HCT116 (cell line): ENCODE results near the gene HOXA13. TPM values are rescaled to one million over a fixed set of nuclear protein-coding genes. Genes with fewer than 3 reads are reported as not detected.

Experiments used
- ATAC-seq: fragments of 200-7000 bp; cut with Tn5 transposase; 2 replicates; pipeline ENCODE4 v1.9.1; 2020; ENCODE audit warnings: mild to moderate bottlenecking, moderate library complexity
- BruUV-seq: library from RNA; stranded (reverse); fragments of 400-500 nt; replicated peaks from 2 replicates; lab custom pipeline; 2021; lab: Mats Ljungman, UMichigan
- CTCF ChIA-PET: fragments of 300-600 bp; sonication (Branson Sonifier 250); formaldehyde crosslinking; loops from one replicate; lab custom pipeline; 2021; ENCODE audit warnings: antibody characterized with exemption; lab: Charles Lee
- POLR2A ChIA-PET: fragments of 300-600, 350-600 bp; sonication (Branson Sonifier 250); formaldehyde crosslinking; loops from one replicate; lab custom pipeline; 2021; ENCODE audit warnings: antibody characterized with exemption; lab: Charles Lee
- RAD21 ChIA-PET, 2 experiments: fragments of 300-600 bp; sonication (Branson Sonifier 250); formaldehyde crosslinking; loops; one replicate each; lab custom pipeline; 2023; ENCODE audit warnings: low total read pairs in 2 of 2; ENCODE audit not compliant: uncharacterized antibody in 2 of 2, unreplicated experiment in 2 of 2, low non-redundant PET in 1 of 2; lab: Charles Lee
- DNase-seq: peaks from one replicate; pipeline ENCODE4 v3.0.0-alpha.2; 2010; ENCODE audit warnings: low read depth, low spot score
- H2AFZ ChIP-seq: fragments of 200-600 bp; shearing (Covaris generic), sonication (generic); 2 replicates; pipeline ENCODE4 v1.6.1; 2017; ENCODE audit warnings: low read depth, mixed run types, mixed read lengths, antibody characterized with exemption, low read length; ENCODE audit not compliant: poor library complexity, severe bottlenecking
- H3K27ac ChIP-seq: 2 replicates; pipeline ENCODE4 v1.5.1; 2012; ENCODE audit warnings: low read depth, low read length
- H3K27me3 ChIP-seq: fragments of 200-600 bp; sonication (generic); 2 replicates; pipeline ENCODE4 v1.6.1; 2016; ENCODE audit warnings: mixed run types, low read length, mixed read lengths; ENCODE audit not compliant: insufficient read depth
- H3K36me3 ChIP-seq, 2 experiments: fragments of 200-500 bp in 1 of 2; fragments of 200-600 bp in 1 of 2; sonication (Bioruptor generic) in 1 of 2; sonication (generic) in 1 of 2; 2 replicates each; pipeline versions ENCODE4 v1.5.1 to v1.6.1; 2014 to 2016; ENCODE audit warnings: low read length in 2 of 2, inconsistent platforms in 1 of 2, mixed read lengths in 1 of 2, mixed run types in 1 of 2; ENCODE audit not compliant: insufficient read depth in 2 of 2, control insufficient read depth in 1 of 2
- H3K4me1 ChIP-seq, 2 experiments: fragments of 200-600 bp in 1 of 2; sonication (generic) in 1 of 2; 2 replicates each; pipeline versions ENCODE4 v1.5.1 to v1.6.1; 2012 to 2017; ENCODE audit warnings: low read length in 2 of 2, inconsistent platforms in 1 of 2, mild to moderate bottlenecking in 1 of 2, mixed read lengths in 1 of 2, mixed run types in 1 of 2, moderate library complexity in 1 of 2; ENCODE audit not compliant: insufficient read depth in 2 of 2, control insufficient read depth in 1 of 2
- H3K4me2 ChIP-seq: fragments of 200-600 bp; sonication (generic); 2 replicates; pipeline ENCODE4 v1.6.1; 2017; ENCODE audit warnings: mixed run types, low read length, mixed read lengths
- H3K4me3 ChIP-seq, 2 experiments: fragments of 200-600 bp in 1 of 2; sonication (generic) in 1 of 2; replicated peaks in 1 of 2; 2 replicates each; pipeline ENCODE4 v1.5.1; 2011 to 2016; ENCODE audit warnings: low read length in 2 of 2, control low read depth in 1 of 2, low read depth in 1 of 2, mild to moderate bottlenecking in 1 of 2, mixed read lengths in 1 of 2, mixed run types in 1 of 2
- H3K79me2 ChIP-seq: fragments of 200-600 bp; sonication (generic); 2 replicates; pipeline ENCODE4 v1.6.1; 2017; ENCODE audit warnings: mild to moderate bottlenecking, mixed run types, low read length, moderate library complexity, mixed read lengths; ENCODE audit not compliant: insufficient read depth
- H3K9ac ChIP-seq: fragments of 200-600 bp; sonication (generic); 2 replicates; pipeline ENCODE4 v1.6.1; 2016; ENCODE audit warnings: low read length, mixed read lengths
- H3K9me2 ChIP-seq: fragments of 200-600 bp; sonication (generic), shearing (Covaris generic); 2 replicates; pipeline ENCODE4 v1.6.1; 2017; ENCODE audit warnings: mixed run types, mild to moderate bottlenecking, moderate library complexity; ENCODE audit not compliant: insufficient read depth
- H3K9me3 ChIP-seq, 2 experiments: fragments of 200-500 bp in 1 of 2; fragments of 200-600 bp in 1 of 2; sonication (Bioruptor generic) in 1 of 2; sonication (generic) in 1 of 2; 2 replicates each; pipeline ENCODE4 v1.6.1; 2014 to 2017; ENCODE audit warnings: low read length in 2 of 2, mixed read lengths in 2 of 2, inconsistent platforms in 1 of 2, low read depth in 1 of 2, mild to moderate bottlenecking in 1 of 2, mixed run types in 1 of 2, moderate library complexity in 1 of 2; ENCODE audit not compliant: control insufficient read depth in 1 of 2, insufficient read depth in 1 of 2
- H4K20me1 ChIP-seq: fragments of 200-600 bp; sonication (generic), shearing (Covaris generic); 2 replicates; pipeline ENCODE4 v1.6.1; 2017; ENCODE audit warnings: mixed run types, mild to moderate bottlenecking, moderate library complexity; ENCODE audit not compliant: insufficient read depth
- CBX3 ChIP-seq: IDR thresholded peaks from 2 replicates; pipeline ENCODE4 v1.6.1; 2012; ENCODE audit warnings: low read depth
- EGR1 ChIP-seq: IDR thresholded peaks from 2 replicates; pipeline ENCODE4 v1.6.1; 2012; ENCODE audit warnings: low read depth
- ELF1 ChIP-seq: IDR thresholded peaks from 2 replicates; pipeline ENCODE4 v1.6.1; 2012; ENCODE audit warnings: low read depth, borderline replicate concordance
- EZH2phosphoT487 ChIP-seq: fragments of 200-600 bp; IDR thresholded peaks from 2 replicates; pipeline ENCODE4 v1.6.1; 2018; ENCODE audit warnings: antibody characterized with exemption, borderline replicate concordance
- FOSL1 ChIP-seq: IDR thresholded peaks from 2 replicates; pipeline ENCODE4 v1.6.1; 2012; ENCODE audit warnings: low read depth
- JUND ChIP-seq: IDR thresholded peaks from 2 replicates; pipeline ENCODE4 v1.6.1; 2012
- POLR2AphosphoS5 ChIP-seq: IDR thresholded peaks from 2 replicates; pipeline ENCODE4 v1.6.1; 2011; ENCODE audit warnings: mild to moderate bottlenecking, low read depth, low read length, moderate library complexity
- RAD21 ChIP-seq: IDR thresholded peaks from 2 replicates; pipeline ENCODE4 v1.6.1; 2012; ENCODE audit warnings: low read depth, mild to moderate bottlenecking
- SIN3A ChIP-seq: IDR thresholded peaks from 2 replicates; pipeline ENCODE4 v1.6.1; 2012; ENCODE audit warnings: low read depth
- SP1 ChIP-seq: IDR thresholded peaks from 2 replicates; pipeline ENCODE4 v1.6.1; 2012; ENCODE audit warnings: low read depth
- SRF ChIP-seq: IDR thresholded peaks from 2 replicates; pipeline ENCODE4 v1.6.1; 2012; ENCODE audit warnings: low read depth
- TCF7L2 ChIP-seq: IDR thresholded peaks from 2 replicates; pipeline ENCODE4 v1.7.0; 2011; ENCODE audit warnings: borderline replicate concordance, inconsistent platforms; ENCODE audit not compliant: insufficient read depth, insufficient read length; ENCODE audit errors: extremely low read depth
- YY1 ChIP-seq: IDR thresholded peaks from 2 replicates; pipeline ENCODE4 v1.6.1; 2011; ENCODE audit warnings: low read length, low read depth, moderate library complexity, mild to moderate bottlenecking; ENCODE audit not compliant: insufficient replicate concordance; ENCODE audit errors: extremely low read depth
- ZFX ChIP-seq: fragments of 450-650 bp; IDR thresholded peaks from 2 replicates; pipeline ENCODE4 v1.6.1; 2017
- ZNF274 ChIP-seq: fragments of 200-500 bp; sonication (Bioruptor generic); IDR thresholded peaks from 2 replicates; pipeline ENCODE4 v1.6.1; 2014; ENCODE audit warnings: mild to moderate bottlenecking, low read depth, low read length, inconsistent platforms
- intact Hi-C: fragments of 100-400 bp; cut with micrococcal nuclease; formaldehyde crosslinking; loops from 2 replicates; pipeline ENCODE4 v1.10.0; 2022
- total RNA-seq: library from RNA; stranded (reverse); gene quantifications from one replicate; pipeline ENCODE4 v1.2.1, GENCODE V29; 2021; ENCODE audit not compliant: unreplicated experiment
- TF ChIP-seq, protein P1 (sequence below): IDR thresholded peaks from 2 replicates; pipeline ENCODE4 v1.6.1; 2012
- TF ChIP-seq, protein P2 (sequence below), 3 experiments: fragments of 200-600 bp in 1 of 3; sonication (generic) in 1 of 3; IDR thresholded peaks in 2 of 3; conservative IDR thresholded peaks in 1 of 3; 2 replicates each; pipeline ENCODE4 v1.5.1; 2012 to 2017; ENCODE audit warnings: low read depth in 2 of 3, low read length in 2 of 3, antibody characterized with exemption in 1 of 3, borderline replicate concordance in 1 of 3, control low read depth in 1 of 3, mild to moderate bottlenecking in 1 of 3, mixed read lengths in 1 of 3, mixed run types in 1 of 3, moderate library complexity in 1 of 3; ENCODE audit not compliant: insufficient read depth in 1 of 3
- TF ChIP-seq, protein P3 (sequence below): IDR thresholded peaks from 2 replicates; pipeline ENCODE4 v1.6.1; 2011; ENCODE audit warnings: mild to moderate bottlenecking, low read length, moderate library complexity; ENCODE audit not compliant: insufficient replicate concordance; ENCODE audit errors: extremely low read depth
- TF ChIP-seq, protein P4 (sequence below): IDR thresholded peaks from 2 replicates; pipeline ENCODE4 v1.6.1; 2012; ENCODE audit warnings: low read depth

The HOXA13 gene
- total RNA-seq, 1 experiment from 2014 or later, result 3.6 TPM

DNA sequence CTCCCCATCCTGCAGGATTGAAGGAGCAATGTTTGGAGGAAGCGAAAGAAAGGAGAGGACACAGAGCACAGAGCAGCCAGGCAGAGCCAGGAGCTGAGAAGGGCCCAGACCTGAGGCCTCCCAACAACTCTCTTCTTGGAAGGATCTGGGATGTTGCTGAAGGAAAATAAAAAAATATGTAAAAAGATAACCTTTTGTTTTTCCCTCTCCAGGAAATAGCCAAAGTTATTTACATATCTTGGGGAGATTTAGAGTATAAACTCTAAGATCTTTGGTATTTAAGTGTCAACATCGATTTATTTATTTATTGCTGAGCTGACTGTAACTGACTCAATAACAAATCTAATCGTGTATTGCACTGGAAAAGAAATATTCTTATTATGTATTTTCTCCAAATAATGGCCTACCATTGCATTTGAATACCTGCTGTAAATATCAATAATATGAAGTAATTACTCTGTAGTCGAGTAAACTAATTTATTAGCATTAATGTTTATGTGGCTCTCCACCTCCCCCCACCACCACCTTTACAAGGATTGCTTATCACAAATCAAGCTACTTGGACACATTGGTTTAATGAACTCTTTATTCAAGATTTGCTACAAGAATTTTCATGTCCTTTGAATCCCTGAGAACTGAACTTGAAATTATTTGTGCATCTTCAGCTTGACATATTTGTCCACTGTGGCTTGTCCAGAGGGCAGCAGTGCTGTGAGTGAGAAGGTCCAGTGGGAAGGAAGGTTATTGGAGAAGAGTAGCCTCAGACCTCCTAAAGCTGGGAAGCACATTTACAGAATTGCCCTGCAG is 13.0 kb downstream of the HOXA13 start:
- Histone ChIP-seq H3K27ac (no peak overlapping the region), H3K4me3 (no peak overlapping the region), H3K36me3 (no peaks in the 10 kb centered on the region), H3K9me3 (no peaks in the 10 kb centered on the region), H3K27me3 (no peaks in the 10 kb centered on the region), H3K79me2 (peaks cover 19% of the 10 kb centered on the region; the same call in 1 of the 2 replicates), H3K4me2 (no peak overlapping the region), H3K9ac (no peak overlapping the region), H3K4me1 (peaks cover 18 to 31% of the 10 kb centered on the region in 2 experiments), H4K20me1 (no peaks in the 10 kb centered on the region), H2AFZ (no peak overlapping the region), H3K9me2 (no peaks in the 10 kb centered on the region)
- intact Hi-C loops, result no loop called here
- no TSS peak for BruUV-seq
- no peak for ATAC-seq
- no peak for DNase-seq
- ChIA-PET CTCF (interaction anchor here (2.2 kb wide), 1 partner anchor 9 kb away, joined by 8 read pairs; no protein-coding TSS in a partner anchor), RAD21 (no interaction called here), POLR2A (interaction anchor here (1.1 kb wide), 1 partner anchor 15 kb away, joined by 3 read pairs; no protein-coding TSS in a partner anchor)
- no peak for TF ChIP-seq JUND
- TF ChIP-seq ZFX, result no peak
- TF ChIP-seq CBX3, result no peak
- TF ChIP-seq, protein P1, sequence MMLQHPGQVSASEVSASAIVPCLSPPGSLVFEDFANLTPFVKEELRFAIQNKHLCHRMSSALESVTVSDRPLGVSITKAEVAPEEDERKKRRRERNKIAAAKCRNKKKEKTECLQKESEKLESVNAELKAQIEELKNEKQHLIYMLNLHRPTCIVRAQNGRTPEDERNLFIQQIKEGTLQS, result no peak
- TF ChIP-seq SP1, result no peak
- no peak for TF ChIP-seq TCF7L2
- TF ChIP-seq FOSL1, result no peak
- no peak for TF ChIP-seq POLR2AphosphoS5
- no peak for TF ChIP-seq SIN3A
- TF ChIP-seq YY1, result no peak
- no peak for TF ChIP-seq EZH2phosphoT487
- TF ChIP-seq, protein P2, sequence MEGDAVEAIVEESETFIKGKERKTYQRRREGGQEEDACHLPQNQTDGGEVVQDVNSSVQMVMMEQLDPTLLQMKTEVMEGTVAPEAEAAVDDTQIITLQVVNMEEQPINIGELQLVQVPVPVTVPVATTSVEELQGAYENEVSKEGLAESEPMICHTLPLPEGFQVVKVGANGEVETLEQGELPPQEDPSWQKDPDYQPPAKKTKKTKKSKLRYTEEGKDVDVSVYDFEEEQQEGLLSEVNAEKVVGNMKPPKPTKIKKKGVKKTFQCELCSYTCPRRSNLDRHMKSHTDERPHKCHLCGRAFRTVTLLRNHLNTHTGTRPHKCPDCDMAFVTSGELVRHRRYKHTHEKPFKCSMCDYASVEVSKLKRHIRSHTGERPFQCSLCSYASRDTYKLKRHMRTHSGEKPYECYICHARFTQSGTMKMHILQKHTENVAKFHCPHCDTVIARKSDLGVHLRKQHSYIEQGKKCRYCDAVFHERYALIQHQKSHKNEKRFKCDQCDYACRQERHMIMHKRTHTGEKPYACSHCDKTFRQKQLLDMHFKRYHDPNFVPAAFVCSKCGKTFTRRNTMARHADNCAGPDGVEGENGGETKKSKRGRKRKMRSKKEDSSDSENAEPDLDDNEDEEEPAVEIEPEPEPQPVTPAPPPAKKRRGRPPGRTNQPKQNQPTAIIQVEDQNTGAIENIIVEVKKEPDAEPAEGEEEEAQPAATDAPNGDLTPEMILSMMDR (IDR thresholded peaks at IDR 0.05 in 2 of 3, conservative IDR thresholded peaks at IDR 0.05 in 1 of 3; ENCODE audit: borderline replicate concordance in 1 of 3, insufficient read depth in 1 of 3, low read depth in 2 of 3, low read length in 2 of 3), result no peak
- TF ChIP-seq, protein P3, sequence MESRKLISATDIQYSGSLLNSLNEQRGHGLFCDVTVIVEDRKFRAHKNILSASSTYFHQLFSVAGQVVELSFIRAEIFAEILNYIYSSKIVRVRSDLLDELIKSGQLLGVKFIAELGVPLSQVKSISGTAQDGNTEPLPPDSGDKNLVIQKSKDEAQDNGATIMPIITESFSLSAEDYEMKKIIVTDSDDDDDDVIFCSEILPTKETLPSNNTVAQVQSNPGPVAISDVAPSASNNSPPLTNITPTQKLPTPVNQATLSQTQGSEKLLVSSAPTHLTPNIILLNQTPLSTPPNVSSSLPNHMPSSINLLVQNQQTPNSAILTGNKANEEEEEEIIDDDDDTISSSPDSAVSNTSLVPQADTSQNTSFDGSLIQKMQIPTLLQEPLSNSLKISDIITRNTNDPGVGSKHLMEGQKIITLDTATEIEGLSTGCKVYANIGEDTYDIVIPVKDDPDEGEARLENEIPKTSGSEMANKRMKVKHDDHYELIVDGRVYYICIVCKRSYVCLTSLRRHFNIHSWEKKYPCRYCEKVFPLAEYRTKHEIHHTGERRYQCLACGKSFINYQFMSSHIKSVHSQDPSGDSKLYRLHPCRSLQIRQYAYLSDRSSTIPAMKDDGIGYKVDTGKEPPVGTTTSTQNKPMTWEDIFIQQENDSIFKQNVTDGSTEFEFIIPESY, result no peak
- TF ChIP-seq RAD21, result no peak
- TF ChIP-seq SRF, result no peak
- no peak for TF ChIP-seq ELF1
- TF ChIP-seq, protein P4, sequence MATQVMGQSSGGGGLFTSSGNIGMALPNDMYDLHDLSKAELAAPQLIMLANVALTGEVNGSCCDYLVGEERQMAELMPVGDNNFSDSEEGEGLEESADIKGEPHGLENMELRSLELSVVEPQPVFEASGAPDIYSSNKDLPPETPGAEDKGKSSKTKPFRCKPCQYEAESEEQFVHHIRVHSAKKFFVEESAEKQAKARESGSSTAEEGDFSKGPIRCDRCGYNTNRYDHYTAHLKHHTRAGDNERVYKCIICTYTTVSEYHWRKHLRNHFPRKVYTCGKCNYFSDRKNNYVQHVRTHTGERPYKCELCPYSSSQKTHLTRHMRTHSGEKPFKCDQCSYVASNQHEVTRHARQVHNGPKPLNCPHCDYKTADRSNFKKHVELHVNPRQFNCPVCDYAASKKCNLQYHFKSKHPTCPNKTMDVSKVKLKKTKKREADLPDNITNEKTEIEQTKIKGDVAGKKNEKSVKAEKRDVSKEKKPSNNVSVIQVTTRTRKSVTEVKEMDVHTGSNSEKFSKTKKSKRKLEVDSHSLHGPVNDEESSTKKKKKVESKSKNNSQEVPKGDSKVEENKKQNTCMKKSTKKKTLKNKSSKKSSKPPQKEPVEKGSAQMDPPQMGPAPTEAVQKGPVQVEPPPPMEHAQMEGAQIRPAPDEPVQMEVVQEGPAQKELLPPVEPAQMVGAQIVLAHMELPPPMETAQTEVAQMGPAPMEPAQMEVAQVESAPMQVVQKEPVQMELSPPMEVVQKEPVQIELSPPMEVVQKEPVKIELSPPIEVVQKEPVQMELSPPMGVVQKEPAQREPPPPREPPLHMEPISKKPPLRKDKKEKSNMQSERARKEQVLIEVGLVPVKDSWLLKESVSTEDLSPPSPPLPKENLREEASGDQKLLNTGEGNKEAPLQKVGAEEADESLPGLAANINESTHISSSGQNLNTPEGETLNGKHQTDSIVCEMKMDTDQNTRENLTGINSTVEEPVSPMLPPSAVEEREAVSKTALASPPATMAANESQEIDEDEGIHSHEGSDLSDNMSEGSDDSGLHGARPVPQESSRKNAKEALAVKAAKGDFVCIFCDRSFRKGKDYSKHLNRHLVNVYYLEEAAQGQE, result no peak
- TF ChIP-seq EGR1, result no peak
- TF ChIP-seq ZNF274, result no peak
